GM21367 (cell line): ENCODE data around the gene ZNF653.

ENCODE experiments used
- ATAC-seq: cut with Tn5 transposase; IDR thresholded peaks from one replicate; pipeline ENCODE4 v1.9.1; 2021; ENCODE audit not compliant: unreplicated experiment

The ZNF653 gene

DNA sequence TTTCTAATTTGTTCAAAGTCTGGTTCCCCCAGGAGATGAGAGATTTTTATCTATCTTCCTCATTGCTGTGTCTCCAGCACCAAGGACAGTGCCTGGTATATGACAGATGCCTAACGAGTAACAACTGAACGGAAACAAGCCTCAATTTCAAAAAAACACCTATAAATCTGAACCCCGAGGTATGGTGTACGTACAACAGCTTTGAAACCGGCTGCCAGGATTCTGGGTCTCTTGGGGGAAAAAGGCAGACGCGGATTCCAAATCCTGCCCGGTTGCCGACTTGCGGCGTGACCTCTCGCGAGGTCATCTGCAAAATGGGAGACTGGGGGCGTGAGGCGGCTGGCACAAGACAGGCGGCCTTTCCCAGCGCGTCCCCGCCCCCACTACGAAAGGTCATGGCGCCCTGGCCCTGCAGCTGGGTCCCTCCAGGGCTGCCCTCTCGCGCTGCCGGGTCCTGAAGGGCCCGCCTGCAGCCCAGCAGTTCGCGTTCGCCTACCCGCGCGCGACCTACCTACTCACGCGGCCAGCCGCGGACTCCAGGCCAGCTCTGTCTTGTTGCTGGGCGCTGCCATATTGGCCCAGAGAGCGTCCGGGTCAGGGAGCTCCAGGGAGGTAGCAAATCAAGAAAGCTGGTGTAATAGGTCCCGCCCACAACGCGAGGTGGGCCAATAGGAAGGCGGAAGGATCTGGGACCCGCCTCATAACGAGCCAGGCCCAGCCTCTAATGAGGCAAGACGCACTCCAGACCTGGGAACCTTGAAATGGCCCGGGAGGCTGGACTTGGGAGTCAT is 23.1 kb upstream of the ZNF653 start, which contains the start of gene ECSIT:
Gene ECSIT, minus strand, starts transcription at position 584 of the 791 bp plus-strand sequence. CDS start 9,964 bp downstream, outside the sequence.
- ATAC-seq = peak; percentile 84

DNA sequence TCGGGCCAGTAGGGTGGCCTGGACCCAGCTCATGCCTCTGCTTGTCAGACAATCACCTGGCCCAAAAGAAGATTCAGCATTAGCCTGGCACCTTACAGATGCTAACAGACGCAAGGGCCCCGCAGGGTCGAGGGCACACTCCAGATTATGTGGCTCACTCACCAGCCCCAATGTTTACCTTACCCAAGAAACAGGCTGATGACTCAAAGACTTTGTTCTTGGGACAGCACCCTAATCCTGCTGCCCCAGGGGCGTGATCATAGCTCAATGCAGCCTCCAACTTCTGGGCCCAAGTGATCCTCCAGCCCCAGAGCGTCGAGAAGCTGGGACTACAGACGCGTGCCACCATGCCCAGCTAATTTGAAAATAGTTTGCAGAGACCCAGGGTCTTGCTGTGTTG is 13.5 kb upstream of the ZNF653 start:
- ATAC-seq = no peak

DNA sequence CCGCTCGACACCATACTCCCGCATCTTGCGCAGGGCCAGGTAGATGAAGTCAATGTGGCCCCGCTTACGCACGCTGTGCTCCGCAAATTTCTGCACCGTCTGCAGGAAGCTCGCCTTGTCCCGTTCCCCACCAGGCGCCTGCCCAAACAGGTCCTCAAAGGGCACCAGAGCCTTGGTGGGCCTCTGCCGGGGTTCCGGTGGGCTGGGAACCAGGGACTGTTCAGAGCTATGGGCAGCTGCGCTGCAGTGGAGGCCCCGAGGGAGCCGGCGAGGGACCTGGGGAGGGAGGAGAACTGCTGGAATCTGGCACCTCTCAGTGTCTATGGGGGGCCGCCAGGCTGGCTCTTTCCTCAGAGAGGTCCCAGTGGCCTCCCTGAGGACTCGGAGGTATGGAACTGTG is 8.3 kb upstream of the ZNF653 start:
- ATAC-seq = no peak

DNA sequence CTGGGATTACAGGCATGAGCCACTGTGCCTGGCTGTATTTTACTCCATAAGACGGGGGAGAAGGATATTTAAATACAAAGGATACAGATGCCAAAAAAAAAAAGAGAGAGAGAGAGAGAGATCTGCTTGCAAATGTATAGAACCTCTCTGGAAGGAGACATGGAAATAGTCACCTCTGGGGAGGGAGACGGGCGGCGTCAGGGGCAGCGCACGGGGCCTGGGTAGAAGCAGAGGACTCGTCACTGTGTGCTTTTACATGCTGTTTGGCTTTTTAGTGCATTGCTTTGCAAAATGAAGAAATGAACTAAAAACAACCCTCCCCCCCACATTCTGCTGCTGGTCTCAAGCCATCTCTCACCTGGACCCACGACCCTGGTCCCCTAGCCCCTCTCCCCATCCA is 4.8 kb upstream of the ZNF653 start:
- ATAC-seq = no peak

DNA sequence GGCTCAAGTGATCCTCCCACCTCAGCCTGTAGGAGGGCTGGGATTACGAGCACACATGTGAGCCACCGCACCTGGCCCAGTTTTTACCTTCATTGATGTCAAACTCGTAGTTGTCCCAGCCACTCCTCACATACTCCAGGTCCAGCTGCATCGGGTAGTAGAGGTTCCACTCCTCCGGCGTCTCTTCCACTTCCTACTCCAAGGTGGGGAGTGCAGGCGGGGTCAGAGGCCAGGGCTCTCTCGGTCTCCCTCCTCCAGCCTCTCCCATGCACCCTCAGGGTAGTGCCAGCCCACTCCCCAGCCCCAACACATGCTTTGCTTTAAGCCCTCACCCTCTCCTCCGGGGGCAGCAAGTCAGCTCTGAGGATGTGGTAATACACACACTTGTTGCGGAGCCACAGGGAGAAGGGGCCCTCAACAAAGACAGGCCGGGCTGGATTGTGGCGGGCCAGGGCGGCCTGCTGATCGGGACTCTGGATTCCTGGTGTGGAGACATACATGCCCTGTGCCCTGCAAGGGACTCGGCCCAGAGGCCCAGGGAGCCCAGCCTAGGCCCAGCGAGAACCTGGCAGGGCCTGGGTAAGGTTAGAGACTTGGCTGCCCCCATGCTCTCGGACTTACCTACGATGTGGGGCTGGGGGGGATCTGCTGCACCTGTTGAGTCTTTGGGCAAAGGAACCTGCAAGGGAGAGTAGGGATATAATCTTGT is 1.9 kb upstream of the ZNF653 start:
- no peak for ATAC-seq

DNA sequence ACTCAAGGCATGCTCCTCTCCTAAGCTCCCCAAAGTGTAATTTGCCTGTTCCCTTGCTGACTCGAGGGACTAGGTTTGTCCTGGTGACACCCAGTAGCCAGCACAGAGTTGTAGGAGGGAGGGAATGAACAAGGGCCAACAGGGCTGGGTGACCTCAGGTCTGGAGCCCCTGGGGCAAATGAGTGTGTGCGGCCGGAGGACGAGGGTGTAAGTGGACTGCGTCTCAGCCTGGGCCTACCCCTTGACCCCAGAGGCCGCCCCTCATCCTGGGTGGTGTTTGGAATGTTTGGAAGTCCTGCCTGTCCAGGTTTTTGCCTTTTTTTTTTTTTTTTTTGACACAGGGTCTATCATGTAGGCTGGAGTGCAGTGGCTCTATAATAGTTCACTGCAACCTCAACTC is 1.3 kb upstream of the ZNF653 start:
- ATAC-seq = no peak

DNA sequence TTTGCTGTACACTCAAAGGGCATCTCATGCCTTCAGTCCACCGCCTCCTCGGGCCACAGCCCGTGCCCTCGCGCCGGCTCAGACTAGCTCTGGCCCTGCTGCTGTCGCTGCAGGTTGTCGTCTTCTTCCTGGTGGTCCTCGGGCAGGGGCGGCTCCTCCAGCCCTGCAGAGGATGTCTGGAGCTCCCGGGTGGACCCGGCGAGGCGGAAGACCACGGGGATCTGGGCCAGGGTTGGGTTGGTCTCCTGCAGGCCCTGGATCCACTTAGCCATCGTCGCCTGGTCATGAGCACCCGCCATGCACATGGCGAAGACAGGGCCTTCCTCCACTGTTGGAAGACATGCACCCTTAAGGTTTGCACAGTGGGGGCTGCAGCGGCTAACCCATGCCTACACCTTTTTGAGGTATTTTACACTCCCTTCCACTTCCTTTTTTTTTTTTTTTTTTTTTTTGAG is 489 bp upstream of the ZNF653 start:
- ATAC-seq = peak; percentile 16

DNA sequence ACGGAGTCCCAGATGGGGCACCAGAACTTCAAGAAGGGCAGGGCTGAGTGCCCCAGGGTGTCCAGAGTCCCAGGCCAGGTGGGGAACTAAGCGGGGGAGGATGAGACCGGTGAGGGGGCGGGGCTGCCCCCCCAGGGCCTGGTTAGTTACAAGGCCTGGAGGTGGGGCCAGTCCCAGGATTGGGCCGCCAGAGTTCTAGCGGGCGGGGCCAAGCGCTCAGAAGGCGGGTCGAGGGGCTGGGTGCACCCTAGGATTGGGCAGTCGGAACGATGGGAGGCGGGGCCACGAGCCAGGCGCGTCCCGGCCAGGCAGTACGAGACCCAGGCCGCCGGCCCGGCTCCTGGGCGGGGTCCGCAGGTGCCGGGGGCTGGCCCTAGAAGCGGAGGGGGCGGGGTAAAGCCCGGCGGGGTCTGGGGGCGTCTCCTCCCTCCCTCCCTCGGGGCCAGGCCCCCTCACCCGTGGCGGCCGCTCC is 571 bp downstream of the ZNF653 start:
- ATAC-seq = peak; percentile 77

DNA sequence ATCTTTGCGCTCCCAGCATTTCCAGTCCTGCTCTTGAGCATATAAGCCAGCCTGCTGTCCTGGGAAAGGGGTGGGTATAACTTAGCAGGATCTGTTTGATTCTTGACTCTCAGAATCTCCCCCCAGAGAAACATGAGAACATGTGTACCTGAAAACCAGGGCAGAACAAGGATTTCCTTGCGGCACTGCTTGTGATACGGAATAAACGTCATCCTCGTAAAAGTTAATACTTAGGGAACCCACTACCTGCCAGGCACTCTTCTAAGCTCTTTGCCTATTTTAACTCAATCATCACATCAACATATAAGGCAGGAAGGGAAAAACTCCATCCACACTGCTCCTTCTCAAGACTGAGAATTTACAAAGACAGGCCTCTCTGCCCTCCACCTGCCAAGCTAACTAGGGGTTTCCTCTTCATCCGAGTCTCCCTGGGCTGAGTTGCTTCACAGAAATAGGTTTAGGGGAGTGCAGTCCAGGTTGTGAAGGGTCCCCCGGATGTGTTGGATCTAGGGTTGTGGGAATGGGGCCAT is 1.1 kb downstream of the ZNF653 start:
- ATAC-seq = no peak

DNA sequence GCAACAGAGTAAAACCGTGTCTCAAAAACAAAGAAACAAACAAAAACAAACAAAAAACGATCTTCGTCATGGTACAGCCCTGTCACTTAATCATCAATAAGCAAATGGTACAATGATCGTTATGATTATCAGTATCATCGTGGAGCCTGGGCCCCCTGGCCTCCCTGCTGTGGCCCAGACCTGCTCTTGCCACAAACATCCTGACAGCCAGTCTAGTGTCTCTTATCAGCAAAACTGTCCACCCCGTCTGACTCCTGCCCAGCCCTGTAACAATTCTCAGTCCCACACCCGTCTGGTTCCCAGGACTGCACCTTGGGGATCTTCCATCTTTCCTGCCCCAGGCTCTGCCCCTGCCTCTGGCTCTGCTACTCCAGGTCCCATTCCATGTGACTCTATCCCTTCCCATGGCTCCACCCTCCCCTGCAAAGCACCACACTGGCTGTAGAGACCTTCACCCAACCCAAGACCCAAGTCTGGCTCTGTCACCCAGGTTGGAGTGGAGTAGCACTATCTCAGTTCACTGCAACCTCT is 5.7 kb downstream of the ZNF653 start:
- ATAC-seq = no peak

DNA sequence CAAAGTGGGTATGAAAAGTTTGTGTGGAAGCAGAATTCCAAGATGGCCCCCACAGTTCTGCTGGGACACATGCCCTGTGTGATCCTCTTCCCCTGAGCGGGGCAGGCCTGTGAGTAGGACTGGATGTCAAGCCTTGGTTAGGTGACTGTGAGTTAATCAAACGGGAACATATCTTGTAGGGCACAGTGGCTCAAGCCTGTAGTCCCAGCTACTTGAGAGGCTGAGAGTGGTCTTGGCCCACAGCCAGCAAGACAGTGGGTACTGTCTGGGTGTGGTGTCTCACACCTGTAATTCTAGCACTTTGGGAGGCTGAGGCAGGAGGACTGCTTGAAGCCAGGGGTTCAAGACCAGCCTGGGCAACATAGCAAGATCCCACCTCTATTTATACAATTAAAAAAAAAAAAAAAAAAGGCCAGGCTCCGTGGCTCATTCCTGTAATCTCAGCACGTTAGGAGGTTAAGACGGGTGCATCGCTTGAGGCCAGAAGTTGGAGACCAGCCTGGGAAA is 6.4 kb downstream of the ZNF653 start:
- ATAC-seq = no peak

DNA sequence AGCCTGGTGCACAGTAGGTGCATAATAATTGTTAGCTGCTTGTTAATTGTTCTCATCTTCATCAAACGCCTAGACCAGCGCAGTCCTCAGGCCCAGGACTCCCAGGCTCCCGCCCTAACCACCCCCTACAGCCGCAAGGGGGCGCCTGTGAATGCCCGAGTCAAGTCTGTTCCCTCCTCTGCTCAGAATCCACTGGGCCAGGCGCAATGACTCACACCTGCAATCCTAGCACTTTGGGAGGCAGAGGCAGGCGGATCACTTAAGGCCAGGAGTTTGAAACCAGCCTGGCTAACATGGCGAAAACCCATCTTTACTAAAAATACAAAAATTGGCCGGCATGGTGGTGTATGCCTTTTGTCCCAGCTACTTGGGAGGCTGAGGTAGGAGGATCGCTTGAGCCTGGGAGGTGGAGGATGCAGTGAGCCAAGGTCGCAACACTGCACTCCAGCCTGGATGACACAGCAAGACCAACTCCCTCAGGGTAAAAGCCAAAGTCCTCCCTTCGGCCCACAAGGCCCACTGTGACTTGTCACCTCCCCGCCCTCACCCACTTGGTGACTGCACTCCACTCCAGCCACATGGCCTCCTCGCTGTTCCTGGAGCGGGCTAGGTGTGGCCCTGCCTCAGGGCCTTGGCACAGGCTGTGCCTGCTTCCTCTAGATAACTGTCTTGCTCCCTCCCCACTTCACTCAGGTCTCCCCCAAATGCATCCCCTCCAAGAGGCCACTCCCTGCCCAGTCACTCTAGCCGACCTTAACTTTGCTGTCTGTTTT is 9.1 kb downstream of the ZNF653 start:
- ATAC-seq = no peak

DNA sequence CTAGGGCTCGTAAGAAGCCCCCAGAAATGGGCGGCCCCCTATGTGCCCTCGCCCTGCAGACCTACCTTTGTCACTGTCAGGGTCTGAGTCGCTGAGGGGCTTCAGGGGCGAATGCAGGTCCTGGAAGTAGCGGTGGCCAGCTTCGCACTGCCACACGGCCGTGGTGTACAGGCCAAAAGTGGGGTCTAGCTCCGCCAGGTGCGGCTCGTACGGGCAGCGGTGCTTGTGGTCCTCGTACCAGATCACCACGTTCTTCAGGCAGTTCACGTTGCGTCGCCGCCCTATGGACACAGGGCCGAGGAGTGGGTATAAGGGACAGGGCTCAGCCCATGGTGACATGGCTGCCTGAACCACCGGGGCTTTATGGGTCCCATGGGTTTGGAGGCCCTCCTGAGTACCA is 9.8 kb downstream of the ZNF653 start:
- ATAC-seq = no peak

DNA sequence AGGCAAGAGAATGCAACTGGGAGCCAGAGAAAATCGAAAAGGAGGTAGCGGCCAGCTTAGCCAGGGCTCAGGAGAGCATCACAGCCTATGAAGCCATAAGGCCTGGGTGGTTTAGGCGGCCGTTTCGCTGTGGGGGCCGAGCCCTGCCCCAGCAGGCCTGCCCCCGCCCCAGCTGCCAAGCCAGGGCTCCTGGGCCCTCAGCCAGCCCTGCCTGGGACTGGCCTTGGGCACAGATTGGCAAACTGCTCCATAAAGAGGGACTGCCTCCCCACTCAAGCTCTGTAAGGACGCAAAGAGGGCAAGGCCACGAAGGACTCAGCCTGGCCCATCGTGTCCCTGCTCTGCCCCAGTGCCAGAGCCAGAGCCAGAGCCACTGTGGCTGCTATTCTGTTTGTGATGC is 10.2 kb downstream of the ZNF653 start:
- ATAC-seq = no peak

DNA sequence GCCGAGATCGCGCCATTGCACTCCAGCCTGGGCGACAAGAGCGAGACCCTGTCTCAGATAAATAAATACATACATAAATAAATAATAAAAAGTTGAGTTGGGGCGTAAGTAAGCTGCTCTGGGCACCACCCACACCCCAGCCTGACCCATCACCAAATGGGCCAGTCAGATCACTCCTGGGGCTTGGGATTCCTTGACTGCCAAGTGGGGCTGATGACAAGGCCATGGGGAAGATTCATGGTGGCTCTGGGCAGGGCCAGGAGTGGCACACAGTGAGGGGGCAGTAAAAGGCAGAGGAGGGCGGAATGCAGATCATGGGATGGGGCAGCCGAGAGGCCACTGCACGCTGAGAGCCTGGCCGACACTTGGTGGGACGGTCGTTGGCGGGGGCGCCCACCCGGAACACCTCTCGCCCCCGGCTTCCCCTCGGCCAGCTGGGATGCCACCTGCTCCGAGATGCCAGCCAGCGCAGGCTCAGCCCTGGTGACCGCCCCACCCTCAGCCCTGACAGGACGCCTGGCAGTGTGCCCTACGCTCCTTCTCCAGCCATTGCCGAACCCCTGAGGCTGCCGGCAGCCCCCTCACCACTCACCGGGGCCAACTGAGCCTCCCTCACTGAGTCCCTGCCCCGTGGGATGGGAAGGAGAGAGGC is 10.9 kb downstream of the ZNF653 start:
- ATAC-seq = no peak

DNA sequence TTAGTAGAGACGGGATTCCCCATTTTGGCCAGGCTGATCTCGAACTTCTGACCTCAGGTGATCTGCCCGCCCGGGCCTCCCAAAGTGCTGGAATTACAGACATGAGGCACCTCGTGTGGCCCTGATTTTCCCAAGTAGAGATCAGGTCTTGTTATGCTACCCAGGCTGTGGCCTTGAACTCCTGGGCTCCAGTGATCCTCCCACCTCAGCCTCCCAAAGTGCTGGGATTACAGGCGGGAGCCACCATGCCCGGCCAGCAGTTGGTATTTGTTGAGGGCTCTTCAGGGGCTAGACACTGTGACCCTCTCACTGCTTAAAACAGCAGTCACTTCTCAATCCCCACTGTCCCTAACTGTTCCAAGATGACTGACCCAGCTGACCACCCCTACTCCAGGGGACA is 16.3 kb downstream of the ZNF653 start:
- no peak for ATAC-seq

DNA sequence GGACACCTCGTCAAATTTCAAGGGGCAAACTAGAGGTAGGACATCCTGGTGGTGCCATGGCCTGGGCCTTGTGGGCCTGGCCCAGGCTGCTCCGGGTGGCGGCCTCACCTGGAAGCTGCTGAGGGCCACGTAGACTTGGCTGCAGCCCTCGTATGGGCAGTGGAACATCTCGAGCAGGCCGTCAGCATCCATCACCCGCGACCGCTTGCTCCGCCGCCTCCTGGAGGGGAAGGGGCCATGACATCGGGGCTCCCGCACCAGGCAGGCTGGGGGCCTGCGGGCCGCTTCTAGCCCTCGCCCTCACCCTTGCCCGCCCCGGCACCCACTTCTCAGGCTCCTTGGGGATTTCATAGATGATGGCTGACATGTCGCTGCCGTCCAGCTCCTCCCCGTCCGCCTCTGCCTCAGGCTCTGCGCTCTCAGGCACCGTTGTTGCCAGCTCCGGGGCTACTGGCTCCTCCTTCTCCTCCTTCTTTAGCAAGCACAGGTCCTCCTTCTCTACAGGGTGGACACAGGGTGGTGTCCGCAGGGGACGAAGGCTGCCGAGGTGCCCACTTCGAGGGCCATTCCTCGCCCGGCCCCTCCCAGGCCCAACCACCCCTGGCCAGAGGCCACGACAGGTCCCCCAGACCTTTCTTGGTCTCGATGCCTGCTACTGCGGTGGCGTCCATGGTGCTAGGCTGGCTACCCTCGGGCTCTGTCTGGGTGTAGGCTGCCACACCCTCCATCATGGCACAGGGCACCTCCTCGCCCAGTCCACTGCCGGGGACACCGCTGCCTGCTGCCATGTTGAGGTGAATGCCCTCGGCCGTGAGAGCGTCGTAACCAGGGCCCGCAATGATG is 18.8 kb downstream of the ZNF653 start:
- ATAC-seq = no peak

DNA sequence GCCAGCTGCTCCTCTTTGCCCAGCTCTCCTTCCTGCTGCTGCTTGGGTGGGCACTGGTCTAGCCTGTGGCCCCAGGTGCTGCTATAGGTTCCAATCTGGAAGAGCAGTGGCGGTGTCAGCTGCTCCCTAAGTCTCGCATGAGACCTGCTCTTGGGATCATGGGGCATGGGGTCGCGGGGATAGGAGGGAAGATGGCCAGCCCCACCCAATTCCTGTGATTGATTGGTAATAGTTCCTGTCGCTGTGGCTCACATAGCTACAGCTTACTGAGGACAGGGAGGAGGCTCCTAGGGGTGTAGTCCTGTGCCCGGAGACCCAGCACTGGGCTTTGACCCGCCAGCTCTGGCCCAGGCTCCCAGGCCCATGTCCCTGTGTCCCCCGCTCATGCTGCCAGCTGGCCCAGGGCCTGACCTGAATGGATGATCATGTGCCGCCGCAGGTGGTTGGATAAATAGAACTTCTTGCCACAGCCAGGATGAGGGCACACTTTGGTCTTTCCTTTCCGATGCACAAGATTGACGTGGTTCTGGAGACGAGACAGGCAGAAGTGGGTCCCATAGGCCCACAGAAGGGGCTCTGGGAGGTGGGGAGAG is 20.3 kb downstream of the ZNF653 start:
- no peak for ATAC-seq
